Measurements from ENCODE around the gene EVX1.

Gene EVX1

GRCh38 chr7:27204851-27205322 is 37.7 kb upstream of the EVX1 start:
- in situ Hi-C loops (cut with HindIII; ENCODE audit: low sequenced_read_pairs): loop anchor here (25.0 kb wide), 3 partner anchors 332 to 807 kb away; no protein-coding TSS in a partner anchor

GRCh38 chr7:27205325-27206280 is 37.0 kb upstream of the EVX1 start:
- in situ Hi-C loops (cut with HindIII; ENCODE audit: low sequenced_read_pairs): loop anchor here (25.0 kb wide), 3 partner anchors 332 to 807 kb away; no protein-coding TSS in a partner anchor

- in situ Hi-C loops (cut with HindIII; ENCODE audit: low sequenced_read_pairs): loop anchor here (25.0 kb wide), 3 partner anchors 330 to 805 kb away; no protein-coding TSS in a partner anchor
Observed at GRCh38 chr7:27207348-27207985, 35.1 kb upstream of the EVX1 start.

- in situ Hi-C loops (cut with HindIII; ENCODE audit: low sequenced_read_pairs): loop anchor here (25.0 kb wide), 3 partner anchors 328 to 803 kb away; no protein-coding TSS in a partner anchor
Observed at GRCh38 chr7:27208998-27209397, 33.6 kb upstream of the EVX1 start.

GRCh38 chr7:27209933-27210440 is 32.6 kb upstream of the EVX1 start:
- in situ Hi-C loops (cut with HindIII; ENCODE audit: low sequenced_read_pairs): loop anchor here (25.0 kb wide), 3 partner anchors 327 to 802 kb away; no protein-coding TSS in a partner anchor

- in situ Hi-C loops (cut with HindIII; ENCODE audit: low sequenced_read_pairs): loop anchor here (25.0 kb wide), 3 partner anchors 327 to 802 kb away; no protein-coding TSS in a partner anchor
Observed at GRCh38 chr7:27210441-27211083, 32.0 kb upstream of the EVX1 start.

GRCh38 chr7:27211084-27211446 is 31.5 kb upstream of the EVX1 start:
- in situ Hi-C loops (cut with HindIII; ENCODE audit: low sequenced_read_pairs): loop anchor here (25.0 kb wide), 3 partner anchors 326 to 801 kb away; no protein-coding TSS in a partner anchor

- in situ Hi-C loops (cut with HindIII; ENCODE audit: low sequenced_read_pairs): loop anchor here (25.0 kb wide), 3 partner anchors 326 to 801 kb away; no protein-coding TSS in a partner anchor
Observed at GRCh38 chr7:27211764-27212204, 30.8 kb upstream of the EVX1 start.

GRCh38 chr7:27212497-27213432 is 29.8 kb upstream of the EVX1 start:
- in situ Hi-C loops (cut with HindIII; ENCODE audit: low sequenced_read_pairs): loop anchor here (25.0 kb wide), 3 partner anchors 325 to 800 kb away; no protein-coding TSS in a partner anchor

GRCh38 chr7:27213433-27214238 is 29.0 kb upstream of the EVX1 start:
- in situ Hi-C loops (cut with HindIII; ENCODE audit: low sequenced_read_pairs): loop anchor here (25.0 kb wide), 3 partner anchors 324 to 799 kb away; no protein-coding TSS in a partner anchor

- in situ Hi-C loops (cut with HindIII; ENCODE audit: low sequenced_read_pairs): loop anchor here (25.0 kb wide), 3 partner anchors 323 to 798 kb away; no protein-coding TSS in a partner anchor
Observed at GRCh38 chr7:27214239-27214950, 28.2 kb upstream of the EVX1 start.

- in situ Hi-C loops (cut with HindIII; ENCODE audit: low sequenced_read_pairs): loop anchor here (25.0 kb wide), 3 partner anchors 322 to 797 kb away; no protein-coding TSS in a partner anchor
Observed at GRCh38 chr7:27215356-27215755, 27.2 kb upstream of the EVX1 start.

GRCh38 chr7:27217951-27218350 is 24.7 kb upstream of the EVX1 start:
- in situ Hi-C loops (cut with HindIII; ENCODE audit: low sequenced_read_pairs): loop anchor here (25.0 kb wide), 3 partner anchors 319 to 794 kb away; no protein-coding TSS in a partner anchor

GRCh38 chr7:27219821-27220220 is 22.8 kb upstream of the EVX1 start:
- in situ Hi-C loops (cut with HindIII; ENCODE audit: low sequenced_read_pairs): loop anchor here (25.0 kb wide), 3 partner anchors 317 to 792 kb away; no protein-coding TSS in a partner anchor

GRCh38 chr7:27220440-27220955 is 22.1 kb upstream of the EVX1 start:
- in situ Hi-C loops (cut with HindIII; ENCODE audit: low sequenced_read_pairs): loop anchor here (25.0 kb wide), 3 partner anchors 317 to 792 kb away; no protein-coding TSS in a partner anchor

GRCh38 chr7:27221201-27221797 is 21.3 kb upstream of the EVX1 start:
- in situ Hi-C loops (cut with HindIII; ENCODE audit: low sequenced_read_pairs): loop anchor here (25.0 kb wide), 3 partner anchors 316 to 791 kb away; no protein-coding TSS in a partner anchor
